ENCODE results near the gene KSR2.
"Not testable (repeated sequence)": the region's sequence is repeated elsewhere in the genome, so short reads cannot be mapped to it uniquely, and the experiment has no call there.

KSR2 gene

GRCh38 chr12:117809509-117809908 lies 159.3 kb downstream of the KSR2 start:
- DNase-seq: no peak

- DNase-seq: no peak
Measured at GRCh38 chr12:117807946-117808345, 160.8 kb downstream of the KSR2 start.

- DNase-seq: no peak
Measured at GRCh38 chr12:117807355-117807754, 161.4 kb downstream of the KSR2 start.

- DNase-seq: no peak
Measured at GRCh38 chr12:117805865-117806264, 162.9 kb downstream of the KSR2 start.

- DNase-seq: no peak
Measured at GRCh38 chr12:117803001-117803400, 165.8 kb downstream of the KSR2 start.

DNA sequence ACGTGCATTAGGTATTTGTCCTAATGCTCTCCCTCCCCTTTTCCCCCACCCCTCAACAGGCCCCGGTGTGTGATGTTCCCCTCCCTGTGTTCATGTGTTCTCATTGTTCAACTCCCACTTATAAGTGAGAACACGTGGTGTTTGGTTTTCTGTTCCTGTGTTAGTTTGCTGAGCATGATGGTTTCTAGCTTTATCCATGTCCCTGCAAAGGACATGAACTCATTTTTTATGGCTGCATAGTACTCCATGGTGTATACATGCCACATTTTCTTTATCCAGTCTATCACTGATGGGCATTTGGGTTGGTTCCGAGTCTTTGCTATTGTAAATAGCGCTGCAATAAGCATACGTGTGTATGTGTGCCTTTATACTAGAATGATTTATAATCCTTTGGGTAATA lies 168.1 kb downstream of the KSR2 start:
- not testable (repeated sequence) for DNase-seq

- no peak for DNase-seq
Measured at GRCh38 chr12:117797202-117797601, 171.6 kb downstream of the KSR2 start.

DNA sequence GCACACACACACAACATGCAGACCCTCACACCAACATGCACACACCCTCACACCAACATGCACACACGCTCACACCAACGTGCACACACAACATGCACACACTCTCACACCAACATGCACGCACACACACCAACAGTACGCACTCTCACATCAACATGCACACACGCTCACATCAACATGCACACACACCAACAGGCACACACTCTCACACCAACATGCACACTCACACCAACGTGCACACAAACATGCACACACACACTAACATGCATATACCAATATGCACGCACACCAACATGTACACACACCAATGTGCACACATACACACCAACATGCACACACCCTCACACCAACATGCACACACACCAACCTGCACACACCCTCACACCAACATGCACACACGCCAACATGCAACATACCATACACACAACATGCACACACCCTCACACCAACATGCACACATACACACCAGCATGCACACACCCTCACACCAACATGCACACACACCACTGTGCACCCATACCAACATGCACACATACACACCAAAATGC lies 175.8 kb downstream of the KSR2 start:
- no peak for DNase-seq

DNA sequence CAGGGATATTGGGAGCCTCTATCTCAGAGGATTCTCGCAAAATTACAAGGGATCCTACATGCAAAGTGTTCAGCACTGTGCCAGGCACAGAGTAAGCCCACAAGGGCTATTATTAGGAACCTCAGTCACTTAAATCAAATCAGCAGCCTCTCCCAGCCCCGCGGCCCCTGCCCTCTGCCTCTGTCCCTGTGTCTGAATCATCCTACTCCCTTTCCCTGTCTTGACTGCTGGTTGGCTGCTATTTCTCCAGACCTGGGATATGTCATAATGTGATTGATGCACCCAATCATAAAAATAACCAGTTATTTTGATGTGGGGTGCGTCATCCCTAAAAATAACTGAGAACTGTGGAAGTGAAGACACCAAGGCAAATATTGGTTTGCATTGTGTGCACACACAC lies 176.3 kb downstream of the KSR2 start:
- DNase-seq: no peak

GRCh38 chr12:117790948-117791347 lies 177.8 kb downstream of the KSR2 start:
- DNase-seq: no peak

DNA sequence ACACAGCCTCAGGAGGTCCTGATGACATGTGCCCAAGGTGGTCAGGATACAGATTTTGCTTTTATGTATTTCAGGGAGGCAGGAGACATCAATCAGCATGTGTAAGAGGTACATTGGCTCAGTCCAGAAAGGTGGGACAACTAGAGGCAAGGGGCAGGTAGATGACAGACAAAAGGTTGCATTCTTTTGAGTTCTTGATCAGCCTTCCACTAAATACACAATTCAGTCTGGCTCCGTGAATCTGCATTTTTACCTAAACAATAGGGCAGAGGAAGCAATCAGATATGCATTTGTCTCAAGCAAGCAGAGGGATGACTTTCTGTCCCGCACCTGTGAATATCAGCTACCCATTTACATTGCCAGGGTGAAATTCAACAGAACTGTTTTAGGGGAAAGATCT lies 178.6 kb downstream of the KSR2 start:
- no peak for DNase-seq

DNA sequence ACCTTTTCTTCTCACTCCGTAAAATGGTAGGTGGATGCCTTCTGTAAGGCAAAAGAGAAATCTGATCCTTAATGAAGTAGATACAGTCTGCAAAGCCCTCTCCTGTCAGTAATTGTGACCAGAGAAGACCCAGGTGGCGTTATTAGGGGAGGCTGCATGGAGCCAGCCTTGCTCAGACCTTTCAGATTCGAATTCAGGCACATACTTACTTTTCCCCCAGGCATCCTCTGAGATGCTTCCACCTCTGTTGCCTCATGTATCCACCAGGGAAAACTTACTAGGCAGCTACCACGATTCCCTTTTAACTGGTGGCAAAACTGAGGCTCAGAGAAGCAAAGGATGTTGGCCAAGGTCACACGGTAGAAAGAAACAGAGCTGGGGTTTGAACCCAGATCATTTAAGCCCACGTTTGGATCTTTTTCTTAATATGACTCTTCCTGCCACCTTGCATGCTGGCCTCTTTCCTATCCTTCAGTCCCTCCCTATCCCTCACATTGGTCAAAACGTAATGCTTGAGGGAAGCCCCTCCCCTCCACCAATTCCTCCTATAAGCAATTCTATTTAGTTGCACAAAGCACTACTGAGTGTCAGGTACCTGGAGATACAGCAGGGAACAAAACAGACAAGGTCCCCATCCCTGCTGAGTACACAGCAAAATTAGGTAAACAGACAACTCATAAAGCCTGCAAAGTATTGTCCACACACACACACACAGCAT lies 179.4 kb downstream of the KSR2 start:
- DNase-seq: no peak

DNA sequence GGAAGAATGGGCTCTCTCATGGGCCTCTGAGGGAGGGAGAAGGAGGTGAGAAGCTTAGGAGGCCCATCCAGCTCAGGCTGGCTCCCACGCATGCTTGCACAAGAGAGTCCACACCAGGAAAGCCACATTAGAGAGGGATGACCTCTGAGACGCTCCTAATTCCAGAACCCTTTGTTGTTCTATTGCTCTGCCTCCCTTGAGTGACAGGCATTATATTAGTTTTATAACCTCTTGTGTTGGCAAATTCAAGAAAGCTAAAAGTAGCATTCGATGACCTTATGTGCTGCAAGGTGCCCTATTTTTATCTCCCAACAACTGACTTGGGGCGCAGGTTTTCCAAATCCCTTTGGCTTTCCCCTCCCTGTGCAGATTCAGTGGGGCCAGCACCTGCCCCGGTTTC lies 190.1 kb downstream of the KSR2 start:
- no peak for DNase-seq

DNA sequence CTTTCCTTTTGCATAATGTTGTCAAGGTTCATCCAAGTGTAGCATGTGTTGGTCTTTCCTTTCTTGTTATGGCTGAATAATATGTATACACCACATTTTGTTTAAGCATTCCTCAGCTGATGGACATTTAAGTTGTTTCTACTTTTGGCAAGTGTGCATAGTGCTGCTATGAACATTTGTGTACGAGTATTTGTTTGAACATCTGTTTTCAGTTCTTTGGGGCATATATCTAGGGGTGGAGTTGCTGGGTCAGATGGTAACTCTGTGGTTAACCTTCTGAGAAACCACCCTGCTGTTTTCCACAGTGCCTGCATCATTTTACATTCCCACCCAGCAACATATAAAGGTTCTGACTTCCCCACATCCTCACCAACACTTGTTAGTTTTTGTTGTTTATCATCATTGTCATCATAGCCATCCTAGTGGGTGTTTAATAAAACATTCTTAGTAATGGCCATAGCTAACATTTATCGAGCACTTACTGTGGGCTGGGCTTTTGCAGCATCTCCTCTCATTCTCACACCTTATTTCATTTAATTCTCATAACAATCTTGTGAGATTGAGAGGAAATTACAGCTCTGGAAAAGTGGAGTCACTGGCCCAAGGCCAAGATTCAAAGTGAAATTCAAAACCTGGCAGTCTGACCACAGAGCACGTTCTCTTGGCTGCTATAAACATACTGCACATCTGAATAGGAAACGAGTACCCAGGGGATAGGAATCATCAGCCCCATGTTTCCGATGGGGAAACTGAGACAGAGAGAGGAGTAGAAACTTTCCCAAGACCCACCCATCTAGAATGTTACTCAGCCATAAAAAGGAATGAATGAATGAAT lies 193.6 kb downstream of the KSR2 start:
- DNase-seq: no peak

- no peak for DNase-seq
Measured at GRCh38 chr12:117768860-117769259, 199.9 kb downstream of the KSR2 start.

- no peak for DNase-seq
Measured at GRCh38 chr12:117766008-117766407, 202.8 kb downstream of the KSR2 start.

DNA sequence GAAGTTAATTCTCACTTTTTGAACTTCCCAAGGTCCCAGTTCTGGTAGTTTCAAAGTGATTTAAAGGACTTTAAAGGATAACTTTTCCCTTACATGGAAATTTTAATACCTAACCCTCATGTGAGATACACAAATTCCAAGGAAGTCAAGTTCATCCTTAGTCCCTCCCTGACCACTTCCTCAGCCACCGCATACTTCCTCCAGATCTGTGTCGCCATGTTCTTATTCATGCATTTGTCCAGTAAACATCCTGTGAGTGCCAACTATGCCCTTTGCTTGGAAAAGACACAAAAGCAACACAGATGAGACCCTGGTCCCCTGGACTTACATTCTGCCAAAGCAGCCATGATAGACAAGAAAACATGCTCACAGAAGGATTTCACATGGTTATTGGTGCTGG lies 206.6 kb downstream of the KSR2 start:
- no peak for DNase-seq

DNA sequence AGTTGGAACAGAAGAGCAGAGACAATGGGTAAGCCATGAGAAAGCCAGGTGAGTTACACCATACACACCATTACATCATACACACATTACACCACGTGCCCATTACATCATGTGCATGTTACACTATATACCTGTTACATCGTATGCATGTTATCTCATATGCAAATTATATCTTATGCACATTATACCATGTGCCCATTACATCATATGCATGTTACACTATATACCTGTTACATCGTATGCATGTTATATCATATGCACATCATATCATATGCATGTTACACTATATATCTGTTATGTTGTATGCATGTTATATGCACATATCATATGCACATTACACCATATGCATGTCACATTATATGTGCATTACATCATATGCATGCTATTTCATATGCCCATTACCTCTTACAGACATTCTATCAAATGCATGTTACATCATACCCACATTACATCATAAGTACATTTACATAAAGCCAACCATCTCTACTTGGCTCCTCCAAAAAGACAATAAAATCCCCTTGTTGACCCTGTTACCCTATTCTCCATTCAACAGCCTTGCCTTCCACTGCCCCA lies 207.2 kb downstream of the KSR2 start:
- DNase-seq: no peak

GRCh38 chr12:117760990-117761389 lies 207.8 kb downstream of the KSR2 start:
- DNase-seq: no peak

DNA sequence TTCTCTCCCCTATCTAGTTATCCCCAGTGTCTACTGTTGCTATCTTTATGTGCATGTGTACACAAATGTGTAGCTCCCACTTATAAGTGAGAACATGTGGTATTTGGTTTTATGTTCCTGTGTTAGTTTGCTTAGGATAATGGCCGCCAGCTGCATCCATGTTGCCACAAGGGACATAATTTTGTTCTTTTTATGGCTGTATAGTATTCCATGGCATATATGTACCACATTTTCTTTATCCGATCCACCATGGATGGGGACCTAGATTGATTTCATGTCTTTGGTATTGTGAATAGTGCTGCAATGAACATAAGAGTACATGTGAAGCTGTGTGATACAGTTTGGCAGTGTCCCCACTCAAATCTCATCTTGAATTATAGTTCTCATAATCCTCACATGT lies 218.1 kb downstream of the KSR2 start:
- no peak for DNase-seq

DNA sequence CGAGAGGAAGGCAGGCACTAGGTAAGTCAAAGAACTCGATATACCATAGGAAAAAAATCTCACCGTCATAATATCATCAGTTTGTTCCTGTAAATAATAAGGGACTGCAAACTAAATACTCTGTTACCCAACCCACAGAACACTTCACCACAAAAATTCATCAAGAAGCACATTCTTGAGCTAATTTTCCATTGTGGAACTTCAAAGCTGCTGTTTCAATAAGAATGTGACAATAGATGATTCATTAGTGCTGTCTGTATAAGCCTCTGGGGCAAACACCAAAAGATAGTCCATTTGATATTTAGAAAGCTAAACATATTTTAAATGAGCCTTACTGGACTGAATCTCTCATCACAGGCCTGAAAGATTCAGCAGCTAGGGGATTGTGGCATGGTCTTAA lies 219.4 kb downstream of the KSR2 start:
- no peak for DNase-seq

GRCh38 chr12:117746358-117746757 lies 222.4 kb downstream of the KSR2 start:
- DNase-seq: not testable (repeated sequence)

DNA sequence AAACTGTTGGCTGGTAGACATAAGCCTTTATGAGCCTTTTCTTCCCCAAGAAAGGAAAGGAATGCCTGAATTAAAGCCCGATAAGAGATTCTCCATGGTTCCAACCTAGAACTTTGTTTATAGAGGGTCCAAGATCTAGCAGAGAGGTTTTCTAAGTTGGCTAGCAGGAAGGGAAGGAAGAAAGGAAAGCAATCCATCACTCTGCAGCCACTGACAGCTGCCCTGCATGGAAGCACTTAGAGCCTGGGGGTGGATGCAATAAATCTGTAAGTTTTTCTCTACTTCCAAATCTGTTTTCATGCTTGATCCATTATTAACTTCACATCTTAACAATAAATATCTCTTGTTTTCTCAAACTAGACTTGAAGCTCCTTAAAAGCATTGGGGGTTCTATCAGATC lies 224.4 kb downstream of the KSR2 start:
- no peak for DNase-seq

- DNase-seq: no peak
Measured at GRCh38 chr12:117743761-117744160, 225.0 kb downstream of the KSR2 start.
